ENCODE results near the gene ISG15. TPM values are rescaled to one million over a fixed set of nuclear protein-coding genes. Genes with fewer than 3 reads are reported as not detected.

The ISG15 gene
- total and polyA plus RNA-seq, 2 of the 13 experiments (the other 11 are each of a cell fraction or from before 2014, with no cell fraction given) = 42.1 to 54.9 TPM

GRCh38 chr1:1037366-1038327, 24.4 kb downstream of the ISG15 start (continued):
- TF ChIP-seq ZUFSP (CRISPR knock-in tag; IDR thresholded peaks at IDR 0.05; ENCODE audit: borderline replicate concordance) (no peak), ZNF800 (CRISPR knock-in tag; IDR thresholded peaks at IDR 0.05) (no peak), SOX6 (IDR thresholded peaks at IDR 0.05) (no peak), SOX6 (CRISPR knock-in tag; IDR thresholded peaks at IDR 0.05) (peak; percentile 51; the same call in 1 of the 2 replicates), ZNF431 (CRISPR knock-in tag; IDR thresholded peaks at IDR 0.05; ENCODE audit: borderline replicate concordance, low read depth) (no peak), ZFX (CRISPR knock-in tag; IDR thresholded peaks at IDR 0.05; ENCODE audit: low read depth) (peak; percentile 52; the same call in 1 of the 2 replicates), SRY (CRISPR knock-in tag; IDR thresholded peaks at IDR 0.05) (no peak), BRCA1 (CRISPR knock-in tag; IDR thresholded peaks at IDR 0.05) (no peak), PHB2 (IDR thresholded peaks at IDR 0.05; ENCODE audit: partially characterized antibody) (no peak), ZNF678 (CRISPR knock-in tag; IDR thresholded peaks at IDR 0.05) (no peak), FLYWCH1 (CRISPR knock-in tag; IDR thresholded peaks at IDR 0.05) (no peak), ZNF33A (CRISPR knock-in tag; IDR thresholded peaks at IDR 0.05; ENCODE audit: borderline replicate concordance) (no peak), SKI (IDR thresholded peaks at IDR 0.05; ENCODE audit: partially characterized antibody) (no peak), NFATC3 (CRISPR knock-in tag; IDR thresholded peaks at IDR 0.05) (no peak), GABPB1 (CRISPR knock-in tag; IDR thresholded peaks at IDR 0.05) (peak; percentile 25), ZNF337 (CRISPR knock-in tag; IDR thresholded peaks at IDR 0.05; ENCODE audit: borderline replicate concordance, low read depth) (no peak), TP53 (CRISPR knock-in tag; conservative IDR thresholded peaks at IDR 0.05) (no peak), ZBTB39 (CRISPR knock-in tag; IDR thresholded peaks at IDR 0.05) (0 out of 2 replicates have a peak, but pooled peaks have one; percentile 60), HMG20A (CRISPR knock-in tag; IDR thresholded peaks at IDR 0.05; ENCODE audit: borderline replicate concordance) (no peak), MTA1 (CRISPR knock-in tag; IDR thresholded peaks at IDR 0.05; ENCODE audit: borderline replicate concordance) (peak; percentile 54; the same call in 1 of the 2 replicates), ZNF580 (CRISPR knock-in tag; IDR thresholded peaks at IDR 0.05; ENCODE audit: borderline replicate concordance, low read depth) (peak; percentile 69; the same call in 1 of the 2 replicates), GFI1 (CRISPR knock-in tag; IDR thresholded peaks at IDR 0.05; ENCODE audit: borderline replicate concordance) (no peak), ZNF274 (CRISPR knock-in tag; IDR thresholded peaks at IDR 0.05) (no peak), NFE2 (CRISPR knock-in tag; IDR thresholded peaks at IDR 0.05) (no peak)

Data from HepG2 (cell line).